ENCODE data around the gene ZBTB20.

DNA sequence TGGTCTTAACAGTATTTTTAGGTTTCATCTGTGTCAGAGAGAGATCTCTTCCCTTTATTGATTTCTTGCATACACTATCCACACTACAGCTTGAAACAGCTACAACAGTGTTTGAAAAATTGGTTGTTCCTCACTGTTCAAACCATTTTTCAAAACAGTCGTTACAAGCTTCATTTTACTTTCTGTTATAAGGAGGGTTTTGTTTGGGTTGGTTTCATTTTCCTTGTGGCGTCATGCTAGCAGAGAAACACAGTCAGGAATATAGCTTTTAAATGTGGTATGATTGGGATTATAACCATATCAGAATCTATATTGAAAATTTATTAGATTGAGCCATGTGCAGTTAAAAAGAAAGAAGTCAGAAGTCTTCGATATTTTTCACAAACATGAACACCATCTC is 400.6 kb downstream of the ZBTB20 start:
- TF ChIP-seq, protein P1, sequence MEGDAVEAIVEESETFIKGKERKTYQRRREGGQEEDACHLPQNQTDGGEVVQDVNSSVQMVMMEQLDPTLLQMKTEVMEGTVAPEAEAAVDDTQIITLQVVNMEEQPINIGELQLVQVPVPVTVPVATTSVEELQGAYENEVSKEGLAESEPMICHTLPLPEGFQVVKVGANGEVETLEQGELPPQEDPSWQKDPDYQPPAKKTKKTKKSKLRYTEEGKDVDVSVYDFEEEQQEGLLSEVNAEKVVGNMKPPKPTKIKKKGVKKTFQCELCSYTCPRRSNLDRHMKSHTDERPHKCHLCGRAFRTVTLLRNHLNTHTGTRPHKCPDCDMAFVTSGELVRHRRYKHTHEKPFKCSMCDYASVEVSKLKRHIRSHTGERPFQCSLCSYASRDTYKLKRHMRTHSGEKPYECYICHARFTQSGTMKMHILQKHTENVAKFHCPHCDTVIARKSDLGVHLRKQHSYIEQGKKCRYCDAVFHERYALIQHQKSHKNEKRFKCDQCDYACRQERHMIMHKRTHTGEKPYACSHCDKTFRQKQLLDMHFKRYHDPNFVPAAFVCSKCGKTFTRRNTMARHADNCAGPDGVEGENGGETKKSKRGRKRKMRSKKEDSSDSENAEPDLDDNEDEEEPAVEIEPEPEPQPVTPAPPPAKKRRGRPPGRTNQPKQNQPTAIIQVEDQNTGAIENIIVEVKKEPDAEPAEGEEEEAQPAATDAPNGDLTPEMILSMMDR (IDR thresholded peaks at IDR 0.05; ENCODE audit: borderline replicate concordance, extremely low read depth, low read length, poor library complexity, severe bottlenecking), result no peak
- no peak for TF ChIP-seq EZH2 (IDR thresholded peaks at IDR 0.05; ENCODE audit: borderline replicate concordance, low read depth, low read length, severe bottlenecking)

All from DND-41 (cell line).